IMR-90 (cell line): ENCODE measurements around the gene URM1. TPM values are rescaled to one million over a fixed set of nuclear protein-coding genes. Genes with fewer than 3 reads are reported as not detected.
A peak's percentile ranks its signal among the peaks of the same experiment; 100 is the strongest.

Experiments
- ATAC-seq: fragments of 200-7000 bp; cut with Tn5 transposase; 2 replicates; pipeline ENCODE4 v1.9.1; 2020; ENCODE audit warnings: low read depth, mild to moderate bottlenecking, moderate library complexity
- BruUV-seq: library from RNA; stranded (reverse); fragments of 400-500 nt; replicated peaks from 2 replicates; lab custom pipeline; 2021; lab: Mats Ljungman, UMichigan
- CTCF ChIA-PET: fragments of 300-600 bp; formaldehyde crosslinking; extraction: SDS; loops from one replicate; lab custom pipeline; 2021; ENCODE audit warnings: antibody characterized with exemption; lab: Yijun Ruan, JAX
- POLR2A ChIA-PET: fragments of 300-600 bp; sonication (Branson Sonifier 250); formaldehyde crosslinking; loops from one replicate; lab custom pipeline; 2022; ENCODE audit warnings: antibody characterized with exemption; ENCODE audit not compliant: unreplicated experiment; lab: Charles Lee
- DNase-seq: peaks from one replicate; pipeline ENCODE4 v3.0.0; 2013
- H2AFZ ChIP-seq: replicated peaks from 2 replicates; pipeline ENCODE3; 2013; ENCODE audit warnings: low read length, mild to moderate bottlenecking; ENCODE audit not compliant: poor library complexity
- H2AK5ac ChIP-seq: 2 replicates; pipeline ENCODE4 v1.6.1; 2013; ENCODE audit warnings: low read depth, low read length, inconsistent platforms
- H2AK9ac ChIP-seq: replicated peaks from 2 replicates; pipeline ENCODE3; 2013; ENCODE audit warnings: mild to moderate bottlenecking, low read depth, low read length, moderate library complexity; ENCODE audit not compliant: poor library complexity
- H2BK120ac ChIP-seq: 2 replicates; pipeline ENCODE4 v1.6.1; 2013; ENCODE audit warnings: low read depth, low read length, inconsistent platforms
- H2BK15ac ChIP-seq: 3 replicates; pipeline ENCODE4 v1.6.1; 2013; ENCODE audit warnings: low read depth, low read length, inconsistent platforms
- H2BK20ac ChIP-seq: 2 replicates; pipeline ENCODE4 v1.6.1; 2013; ENCODE audit warnings: low read depth, mild to moderate bottlenecking, inconsistent platforms, low read length, moderate library complexity
- H2BK5ac ChIP-seq: 2 replicates; pipeline ENCODE4 v1.6.1; 2013; ENCODE audit warnings: mild to moderate bottlenecking, low read depth, low read length, inconsistent platforms; ENCODE audit not compliant: poor library complexity, severe bottlenecking
- H3K14ac ChIP-seq: replicated peaks from 2 replicates; pipeline ENCODE4 v1.6.1; 2013; ENCODE audit warnings: low read depth, low read length, inconsistent platforms
- H3K18ac ChIP-seq: 2 replicates; pipeline ENCODE4 v1.6.1; 2013; ENCODE audit warnings: low read depth, low read length, control low read depth
- H3K23ac ChIP-seq: 2 replicates; pipeline ENCODE4 v1.6.1; 2013; ENCODE audit warnings: low read depth, low read length, inconsistent platforms
- H3K27ac ChIP-seq: 2 replicates; pipeline ENCODE4 v1.5.1; 2013; ENCODE audit warnings: mild to moderate bottlenecking, control low read depth, low read length; ENCODE audit not compliant: insufficient read depth
- H3K27me3 ChIP-seq: 2 replicates; pipeline ENCODE4 v1.6.1; 2013; ENCODE audit warnings: low read length; ENCODE audit not compliant: control insufficient read depth, insufficient read depth
- H3K36me3 ChIP-seq: 2 replicates; pipeline ENCODE4 v1.6.1; 2013; ENCODE audit warnings: low read length, mixed read lengths; ENCODE audit not compliant: control insufficient read depth, insufficient read depth
- H3K4ac ChIP-seq: 2 replicates; pipeline ENCODE4 v1.6.1; 2013; ENCODE audit warnings: low read depth, low read length, inconsistent platforms
- H3K4me1 ChIP-seq: 2 replicates; pipeline ENCODE4 v1.6.1; 2013; ENCODE audit warnings: low read length, mixed read lengths; ENCODE audit not compliant: control insufficient read depth, insufficient read depth
- H3K4me2 ChIP-seq: 2 replicates; pipeline ENCODE4 v1.6.1; 2013; ENCODE audit warnings: low read depth, mild to moderate bottlenecking, control low read depth, low read length, moderate library complexity
- H3K4me3 ChIP-seq: 2 replicates; pipeline ENCODE4 v1.5.1; 2013; ENCODE audit warnings: low read depth, mild to moderate bottlenecking, control low read depth, low read length, moderate library complexity; ENCODE audit not compliant: insufficient read depth
- H3K56ac ChIP-seq: 2 replicates; pipeline ENCODE4 v1.6.1; 2013; ENCODE audit warnings: low read length, inconsistent platforms; ENCODE audit not compliant: insufficient read depth; ENCODE audit errors: extremely low read depth
- H3K79me1 ChIP-seq, 2 experiments: 2 replicates each; pipeline ENCODE4 v1.6.1; 2013; ENCODE audit warnings: low read length in 2 of 2, inconsistent platforms in 1 of 2, low read depth in 1 of 2
- H3K9ac ChIP-seq: 2 replicates; pipeline ENCODE4 v1.6.1; 2013; ENCODE audit warnings: low read depth, low read length, control low read depth
- H3K9me1 ChIP-seq: 2 replicates; pipeline ENCODE4 v1.6.1; 2013; ENCODE audit warnings: low read length, inconsistent platforms; ENCODE audit not compliant: insufficient read depth
- H3K9me3 ChIP-seq: 2 replicates; pipeline ENCODE4 v1.6.1; 2013; ENCODE audit warnings: low read length; ENCODE audit not compliant: control insufficient read depth, insufficient read depth
- H4K20me1 ChIP-seq: 2 replicates; pipeline ENCODE4 v1.6.1; 2013; ENCODE audit warnings: low read length, inconsistent platforms; ENCODE audit not compliant: insufficient read depth
- H4K5ac ChIP-seq: 2 replicates; pipeline ENCODE4 v1.6.1; 2013; ENCODE audit warnings: mild to moderate bottlenecking, low read depth, low read length, control low read depth
- H4K8ac ChIP-seq, 2 experiments: 2 replicates each; pipeline ENCODE4 v1.6.1; 2013; ENCODE audit warnings: low read depth in 2 of 2, low read length in 2 of 2, control low read depth in 1 of 2, inconsistent platforms in 1 of 2
- H4K91ac ChIP-seq: 2 replicates; pipeline ENCODE4 v1.6.1; 2013; ENCODE audit warnings: low read depth, low read length, inconsistent platforms; ENCODE audit not compliant: insufficient read depth
- CTCF ChIP-seq: conservative IDR thresholded peaks from 2 replicates; pipeline ENCODE4 v1.5.1; 2012; ENCODE audit warnings: mild to moderate bottlenecking, low read depth, low read length, improper control_type of control experiment
- POLR2A ChIP-seq: IDR thresholded peaks from 2 replicates; pipeline ENCODE4 v1.6.1; 2012; ENCODE audit warnings: mild to moderate bottlenecking, low read depth, low read length
- WGBS, 2 experiments: methylation state at CpG; one replicate each; pipeline versions ENCODE4 v1.1.5 to v1.1.7; 2013; ENCODE audit warnings: missing lambda C conversion rate in 2 of 2; ENCODE audit not compliant: insufficient read length in 1 of 2; ENCODE audit errors: extremely low coverage in 2 of 2; 5-methylcytosine and 5-hydroxymethylcytosine counted together
- dilution Hi-C: fragments of 300-500 bp; cut with HindIII; formaldehyde crosslinking; loops from one replicate; pipeline ENCODE4 v1.14.3; 2018; ENCODE audit warnings: low sequenced_read_pairs; ENCODE audit not compliant: unreplicated experiment
- in situ Hi-C: fragments of 300-500 bp; cut with MboI; formaldehyde crosslinking; loops from 3 replicates; pipeline ENCODE4 v1.14.3; 2019; ENCODE audit warnings: low sequenced_read_pairs, inconsistent platforms, mixed read lengths
- intact Hi-C: fragments of 100-400 bp; cut with micrococcal nuclease; formaldehyde crosslinking; loops from 2 replicates; pipeline ENCODE4 v1.10.0; 2022
- polyA plus RNA-seq, 3 experiments: library from polyadenylated mRNA; depleted of rRNA; stranded (reverse); fragments of >200 nt; gene quantifications; 2 replicates each; pipeline ENCODE4 v1.2.3, GENCODE V29; 2012; ENCODE audit warnings: low replicate concordance in 1 of 3
- total RNA-seq: library from RNA; depleted of rRNA; stranded (reverse); fragments of >200 nt; gene quantifications from 2 replicates; pipeline ENCODE4 v1.2.3, GENCODE V29; 2012

URM1 gene
- total and polyA plus RNA-seq, 2 of the 4 experiments (the other 2 are of a cell fraction) = 33.2 to 66.9 TPM

DNA sequence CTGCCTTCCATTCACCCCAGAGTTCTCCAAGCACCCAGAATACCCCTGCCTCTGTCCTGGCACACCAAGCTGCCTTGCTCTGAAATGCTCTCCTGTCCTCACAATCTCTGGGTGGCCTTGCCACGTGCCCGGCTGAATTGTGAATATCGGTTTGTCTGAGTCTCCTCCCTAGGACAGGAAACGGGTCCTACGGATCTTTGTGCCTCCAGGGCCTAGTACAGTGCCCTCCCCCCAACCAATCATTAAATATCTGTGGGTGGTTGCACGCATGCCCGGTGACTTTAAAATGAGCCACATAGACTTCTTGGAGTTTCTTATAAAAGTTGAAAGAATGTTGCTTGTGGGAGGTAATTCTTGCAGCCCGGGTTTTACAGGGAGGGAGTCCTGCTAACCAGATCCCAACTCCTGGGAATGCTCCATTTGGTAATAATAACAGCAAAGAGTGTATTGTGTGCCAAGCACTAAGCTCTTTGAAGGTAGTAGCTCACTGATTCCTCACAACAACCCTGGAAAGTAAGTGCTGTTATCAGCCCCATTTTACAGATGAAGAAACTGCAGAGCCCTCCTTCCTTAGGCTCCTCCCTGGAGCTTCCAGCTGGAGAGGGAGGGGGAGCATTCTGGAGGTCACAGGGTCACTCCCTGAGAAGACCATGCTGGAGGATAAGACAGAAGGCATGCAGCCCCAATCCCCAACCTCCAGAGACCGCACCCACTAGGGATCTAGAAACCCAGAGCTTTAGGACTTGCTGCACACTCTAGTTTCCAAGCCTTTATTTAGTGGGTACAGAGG lies 23.4 kb downstream of the URM1 start:
- POLR2A ChIA-PET = interaction anchor here (0.6 kb wide), 1 partner anchor 200 kb away, joined by 7 read pairs; no protein-coding TSS in a partner anchor
- H2AFZ ChIP-seq = no peak overlapping the region
- no peak overlapping the region for H3K4ac ChIP-seq
- no TSS peak for BruUV-seq
- dilution Hi-C loops = no loop called here
- H3K9me1 ChIP-seq = no peaks in the 10 kb centered on the region
- no CpG with 5 or more reads among the region's 9 CpGs for WGBS, 2 experiments
- no peaks in the 10 kb centered on the region for H3K4me1 ChIP-seq
- no peak overlapping the region for H4K8ac ChIP-seq
- 0 out of 2 replicates have a peak overlapping the region, but pooled peaks have one; percentile 0 for H3K23ac ChIP-seq
- H3K9me3 ChIP-seq = no peaks in the 10 kb centered on the region
- intact Hi-C loops = no loop called here
- in situ Hi-C loops = no loop called here
- H3K14ac ChIP-seq = no peak overlapping the region
- H2BK5ac ChIP-seq = no peak overlapping the region
- no peak overlapping the region for H2AK9ac ChIP-seq
- H3K18ac ChIP-seq = no peak overlapping the region
- H3K36me3 ChIP-seq = peaks cover 6% of the 10 kb centered on the region; the same call in 1 of the 2 replicates
- H4K20me1 ChIP-seq = no peaks in the 10 kb centered on the region; the same call in none of the 2 replicates
- no peak overlapping the region for H2BK20ac ChIP-seq
- DNase-seq = no peak
- H2BK15ac ChIP-seq = no peak overlapping the region
- no peak for ATAC-seq
- H3K27ac ChIP-seq = no peak overlapping the region
- H3K4me2 ChIP-seq = no peak overlapping the region
- no peak overlapping the region for H3K4me3 ChIP-seq
- no peak overlapping the region for H4K91ac ChIP-seq
- no peak overlapping the region for H3K9ac ChIP-seq
- H3K27me3 ChIP-seq = peaks cover 16% of the 10 kb centered on the region
- H3K79me1 ChIP-seq = no peaks in the 10 kb centered on the region
- CTCF ChIA-PET = no interaction called here
- no peak overlapping the region for H4K5ac ChIP-seq
- no peak overlapping the region for H2BK120ac ChIP-seq
- no peak overlapping the region for H3K56ac ChIP-seq
- no peak overlapping the region for H2AK5ac ChIP-seq
- TF ChIP-seq POLR2A (no peak), CTCF (no peak)
